H9 (cell line): ENCODE measurements around the gene MSTO1. TPM values are rescaled to one million over a fixed set of nuclear protein-coding genes. Genes with fewer than 3 reads are reported as not detected.

Experiments used
- DNase-seq: peaks from one replicate; pipeline ENCODE4 v3.0.0-alpha.2; 2017
- H2AFZ ChIP-seq: one replicate; pipeline ENCODE4 v1.6.1; 2013; ENCODE audit warnings: mild to moderate bottlenecking, low read length, control low read depth, moderate library complexity
- H2AK5ac ChIP-seq: 2 replicates; pipeline ENCODE4 v1.6.1; 2013; ENCODE audit warnings: low read length, control low read depth, mixed read lengths; ENCODE audit not compliant: insufficient read length
- H2BK120ac ChIP-seq: one replicate; pipeline ENCODE4 v1.6.1; 2013; ENCODE audit warnings: low read depth, mild to moderate bottlenecking, low read length, control low read depth, inconsistent platforms; ENCODE audit not compliant: poor library complexity, severe bottlenecking
- H2BK12ac ChIP-seq: 2 replicates; pipeline ENCODE4 v1.6.1; 2013; ENCODE audit warnings: low read length, control low read depth, mixed read lengths, low read depth; ENCODE audit not compliant: insufficient read length
- H2BK15ac ChIP-seq: 2 replicates; pipeline ENCODE4 v1.6.1; 2013; ENCODE audit warnings: low read depth, low read length, control low read depth
- H2BK20ac ChIP-seq: one replicate; pipeline ENCODE4 v1.6.1; 2013; ENCODE audit warnings: low read depth, mild to moderate bottlenecking, low read length, control low read depth, inconsistent platforms; ENCODE audit not compliant: poor library complexity, severe bottlenecking
- H2BK5ac ChIP-seq: 2 replicates; pipeline ENCODE4 v1.6.1; 2013; ENCODE audit warnings: low read length, control low read depth, mixed read lengths; ENCODE audit not compliant: insufficient read length
- H3K14ac ChIP-seq: 2 replicates; pipeline ENCODE4 v1.6.1; 2013; ENCODE audit warnings: low read length, control low read depth; ENCODE audit not compliant: insufficient read depth
- H3K18ac ChIP-seq: 2 replicates; pipeline ENCODE4 v1.6.1; 2013; ENCODE audit warnings: low read depth, mild to moderate bottlenecking, mixed read lengths, low read length, control low read depth; ENCODE audit not compliant: insufficient read length
- H3K23ac ChIP-seq: 2 replicates; pipeline ENCODE4 v1.6.1; 2013; ENCODE audit warnings: low read length, control low read depth, mixed read lengths, low read depth; ENCODE audit not compliant: insufficient read length
- H3K23me2 ChIP-seq: 2 replicates; pipeline ENCODE4 v1.6.1; 2013; ENCODE audit warnings: low read depth, mild to moderate bottlenecking, mixed read lengths, low read length, control low read depth; ENCODE audit not compliant: insufficient read length, poor library complexity, severe bottlenecking
- H3K27ac ChIP-seq: 2 replicates; pipeline ENCODE4 v1.5.1; 2013; ENCODE audit warnings: low read length, control low read depth, mixed read lengths, low read depth; ENCODE audit not compliant: insufficient read length
- H3K27me3 ChIP-seq: 2 replicates; pipeline ENCODE4 v1.6.1; 2013; ENCODE audit warnings: low read length, control low read depth, inconsistent platforms; ENCODE audit not compliant: insufficient read depth
- H3K4ac ChIP-seq: 2 replicates; pipeline ENCODE4 v1.6.1; 2013; ENCODE audit warnings: low read depth, mild to moderate bottlenecking, control low read depth, inconsistent platforms, low read length, moderate library complexity
- H3K4me1 ChIP-seq: 2 replicates; pipeline ENCODE4 v1.6.1; 2013; ENCODE audit warnings: low read length, control low read depth, inconsistent platforms; ENCODE audit not compliant: insufficient read depth
- H3K4me2 ChIP-seq: 2 replicates; pipeline ENCODE4 v1.6.1; 2013; ENCODE audit warnings: low read length, control low read depth, mixed read lengths; ENCODE audit not compliant: insufficient read length, insufficient read depth
- H3K56ac ChIP-seq: 2 replicates; pipeline ENCODE4 v1.6.1; 2013; ENCODE audit warnings: low read depth, mild to moderate bottlenecking, mixed read lengths, low read length, control low read depth; ENCODE audit not compliant: insufficient read length
- H3K79me1 ChIP-seq: 2 replicates; pipeline ENCODE4 v1.6.1; 2013; ENCODE audit warnings: low read depth, mild to moderate bottlenecking, moderate library complexity, low read length, control low read depth, inconsistent platforms; ENCODE audit not compliant: insufficient read depth, poor library complexity, severe bottlenecking
- H3K79me2 ChIP-seq: 2 replicates; pipeline ENCODE4 v1.6.1; 2013; ENCODE audit warnings: low read length, control low read depth, inconsistent platforms; ENCODE audit not compliant: insufficient read depth
- H3K9ac ChIP-seq: 2 replicates; pipeline ENCODE4 v1.6.1; 2013; ENCODE audit warnings: low read length, control low read depth, mixed read lengths; ENCODE audit not compliant: insufficient read length; ENCODE audit errors: extremely low read depth
- H3K9me3 ChIP-seq: one replicate; pipeline ENCODE4 v1.6.1; 2013; ENCODE audit warnings: low read depth, low read length, inconsistent platforms; ENCODE audit not compliant: control insufficient read depth
- H3T11ph ChIP-seq: one replicate; pipeline ENCODE4 v1.6.1; 2013; ENCODE audit warnings: mild to moderate bottlenecking, low read length, control low read depth, inconsistent platforms
- H4K20me1 ChIP-seq: one replicate; pipeline ENCODE4 v1.6.1; 2013; ENCODE audit not compliant: control insufficient read depth, insufficient read length, insufficient read depth
- H4K5ac ChIP-seq: 2 replicates; pipeline ENCODE4 v1.6.1; 2013; ENCODE audit warnings: low read depth, mild to moderate bottlenecking, mixed read lengths, low read length, control low read depth; ENCODE audit not compliant: insufficient read length
- H4K8ac ChIP-seq: replicated peaks from 2 replicates; pipeline ENCODE4 v1.6.1; 2013; ENCODE audit warnings: low read length, control low read depth, mixed read lengths, low read depth; ENCODE audit not compliant: insufficient read length
- H4K91ac ChIP-seq: 2 replicates; pipeline ENCODE4 v1.6.1; 2013; ENCODE audit warnings: low read depth, mild to moderate bottlenecking, moderate library complexity, mixed read lengths, low read length, control low read depth; ENCODE audit not compliant: insufficient read length
- H3K27ac Mint-ChIP-seq, 3 experiments: 2 replicates in 2 of 3; 3 replicates in 1 of 3; pipeline ENCODE4 v1.8.0; 2020 to 2021; ENCODE audit warnings: mixed read lengths in 3 of 3, mild to moderate bottlenecking in 1 of 3, moderate library complexity in 1 of 3
- H3K27me3 Mint-ChIP-seq: 2 replicates; pipeline ENCODE4 v1.8.0; 2021; ENCODE audit warnings: low read depth, mild to moderate bottlenecking, moderate library complexity, mixed read lengths
- H3K36me3 Mint-ChIP-seq, 3 experiments: 2 replicates in 2 of 3; 3 replicates in 1 of 3; pipeline ENCODE4 v1.8.0; 2020 to 2021; ENCODE audit warnings: low read depth in 3 of 3, mixed read lengths in 3 of 3; ENCODE audit not compliant: insufficient read depth in 1 of 3
- H3K4me1 Mint-ChIP-seq, 2 experiments: 2 replicates each; pipeline ENCODE4 v1.8.0; 2020; ENCODE audit warnings: mixed read lengths in 2 of 2
- H3K4me3 Mint-ChIP-seq, 2 experiments: 2 replicates in 1 of 2; 3 replicates in 1 of 2; pipeline ENCODE4 v1.8.0; 2020 to 2021; ENCODE audit warnings: mild to moderate bottlenecking in 2 of 2, mixed read lengths in 2 of 2, moderate library complexity in 1 of 2
- H3K9me3 Mint-ChIP-seq, 2 experiments: 2 replicates in 1 of 2; 3 replicates in 1 of 2; pipeline ENCODE4 v1.8.0; 2020; ENCODE audit warnings: mild to moderate bottlenecking in 2 of 2, mixed read lengths in 2 of 2, moderate library complexity in 1 of 2
- CTCF ChIP-seq: fragments of 200-600 bp; sonication (generic); conservative IDR thresholded peaks from 3 replicates; pipeline ENCODE4 v1.8.0; 2021; ENCODE audit warnings: antibody characterized with exemption, mild to moderate bottlenecking
- WGBS: extraction: QIAGEN DNeasy Blood & Tissue Kit; methylation state at CpG from one replicate; pipeline ENCODE4 v1.1.7; 2013; ENCODE audit warnings: missing lambda C conversion rate, low lambda C conversion rate, mixed read lengths; ENCODE audit not compliant: insufficient read length; ENCODE audit errors: extremely low coverage; 5-methylcytosine and 5-hydroxymethylcytosine counted together
- total RNA-seq: library from RNA; stranded (reverse); gene quantifications from 2 replicates; pipeline ENCODE4 v1.2.1, GENCODE V29; 2021

Gene MSTO1
- total RNA-seq, 1 experiment from 2014 or later, result 96.2 TPM

- Histone ChIP-seq H3K56ac (no peak overlapping the region), H4K8ac (no peak overlapping the region), H4K20me1 (no peaks in the 10 kb centered on the region), H3K4ac (no peak overlapping the region), H3K79me1 (no peaks in the 10 kb centered on the region), H2BK120ac (no peak overlapping the region), H4K91ac (no peak overlapping the region), H3K27ac (no peak overlapping the region), H2BK5ac (no peak overlapping the region), H2AFZ (no peak overlapping the region), H3T11ph (no peak overlapping the region), H3K14ac (no peak overlapping the region), H2BK15ac (no peak overlapping the region), H2AK5ac (no peak overlapping the region), H3K27me3 (no peaks in the 10 kb centered on the region; the same call in 1 of the 2 replicates), H2BK20ac (no peak overlapping the region), H3K4me1 (no peaks in the 10 kb centered on the region), H4K5ac (no peak overlapping the region), H3K4me2 (no peak overlapping the region), H3K9ac (no peak overlapping the region), H3K18ac (no peak overlapping the region), H3K23me2 (no peaks in the 10 kb centered on the region), H3K79me2 (no peaks in the 10 kb centered on the region), H3K9me3 (peaks cover 8% of the 10 kb centered on the region), H3K23ac (no peak overlapping the region), H2BK12ac (no peak overlapping the region)
- peaks cover 4 to 25% (median 12%) of the 10 kb centered on the region in 3 experiments; a peak in 4 of 7 replicates for H3K36me3 Mint-ChIP-seq
- no peak overlapping the region for H3K27ac Mint-ChIP-seq
- no peak overlapping the region for H3K4me3 Mint-ChIP-seq
- peaks cover 9% of the 10 kb centered on the region for H3K27me3 Mint-ChIP-seq
- H3K9me3 Mint-ChIP-seq, result peaks cover 19 to 21% of the 10 kb centered on the region in 2 experiments
- no peak for TF ChIP-seq CTCF
- DNase-seq, result no peak
- peaks cover 11 to 12% of the 10 kb centered on the region in 2 experiments for H3K4me1 Mint-ChIP-seq
- WGBS, result no CpG with 5 or more reads among the region's 2 CpGs
These were observed 12.2 kb downstream of the MSTO1 start for GRCh38 chr1:155622191-155622590.
